Measurements from ENCODE around the gene IL12RB1.
"Not testable (repeated sequence)": the region's sequence is repeated elsewhere in the genome, so short reads cannot be mapped to it uniquely, and the experiment has no call there.

IL12RB1 gene

GRCh38 chr19:18110609-18111232 lies 24.0 kb upstream of the IL12RB1 start:
- Histone ChIP-seq H3K36me3 (ENCODE audit: insufficient read depth, low read length) (no peaks in the 10 kb centered on the region), H3K9me3 (ENCODE audit: insufficient read depth, low read depth, low read length) (no peaks in the 10 kb centered on the region), H3K9ac (ENCODE audit: low read depth, low read length) (no peak overlapping the region), H3K27me3 (ENCODE audit: insufficient read depth, low read length) (peaks cover 18% of the 10 kb centered on the region), H3K4me1 (ENCODE audit: insufficient read depth, low read length) (no peaks in the 10 kb centered on the region), H3K27ac (ENCODE audit: low read depth, low read length) (no peak overlapping the region), H3K4me3 (ENCODE audit: low read length) (peak overlapping the region; percentile 77)
- 42% methylated on average over 22 of the region's 22 CpGs for WGBS

DNA sequence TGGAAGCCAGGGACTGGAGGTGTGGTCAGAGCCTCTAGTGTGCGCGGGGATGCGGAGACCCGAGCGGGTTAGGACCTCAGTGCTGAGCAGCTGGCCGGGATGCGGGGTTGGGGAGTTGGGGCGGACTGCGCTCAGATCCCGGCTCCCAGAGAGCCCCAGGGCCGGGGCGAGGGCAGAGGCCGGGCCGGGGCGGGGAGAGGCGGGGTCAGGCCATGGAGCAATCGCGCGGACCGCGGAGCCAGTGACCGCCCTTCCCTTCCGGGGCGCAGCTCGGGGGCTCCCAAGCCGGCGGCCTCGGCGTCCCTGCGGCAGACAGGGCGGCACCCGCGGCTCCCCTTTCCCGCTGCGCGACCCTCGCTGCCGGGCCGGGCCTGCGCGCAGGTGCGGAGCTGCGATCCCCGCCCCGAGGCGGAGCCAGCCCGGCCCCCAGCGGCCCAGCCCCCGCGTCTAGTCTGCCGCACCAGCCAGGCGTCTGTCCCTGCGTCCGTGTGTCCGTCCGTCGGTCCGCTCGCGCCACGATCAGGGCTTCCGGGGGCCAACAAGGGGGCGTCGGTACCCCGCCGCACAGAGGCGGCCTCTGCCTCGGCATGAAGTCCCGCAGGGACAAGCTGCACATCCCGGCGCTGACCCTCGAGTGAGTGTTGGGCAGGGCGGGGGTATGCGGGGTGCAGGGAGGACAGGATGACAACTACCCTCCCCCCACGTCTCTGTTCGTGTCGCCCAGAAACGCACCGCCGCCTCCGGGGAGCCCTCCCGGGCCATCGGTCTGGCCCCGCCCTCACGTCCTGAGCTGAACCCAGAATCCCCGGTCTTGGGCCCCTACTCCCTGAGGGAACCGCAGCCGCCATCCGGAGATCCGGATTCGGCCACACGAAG lies 23.2 kb upstream of the IL12RB1 start:
- Histone ChIP-seq H3K9me3 (ENCODE audit: insufficient read depth, low read depth, low read length) (no peaks in the 10 kb centered on the region), H3K4me1 (ENCODE audit: insufficient read depth, low read length) (no peaks in the 10 kb centered on the region), H3K36me3 (ENCODE audit: insufficient read depth, low read length) (no peaks in the 10 kb centered on the region), H3K9ac (ENCODE audit: low read depth, low read length) (peak overlapping the region; percentile 40; the same call in 1 of the 2 replicates), H3K4me3 (ENCODE audit: low read length) (peak overlapping the region; percentile 77), H3K27ac (ENCODE audit: low read depth, low read length) (no peak overlapping the region), H3K27me3 (ENCODE audit: insufficient read depth, low read length) (peaks cover 18% of the 10 kb centered on the region)
- WGBS = 2% methylated on average over 92 of the region's 92 CpGs

DNA sequence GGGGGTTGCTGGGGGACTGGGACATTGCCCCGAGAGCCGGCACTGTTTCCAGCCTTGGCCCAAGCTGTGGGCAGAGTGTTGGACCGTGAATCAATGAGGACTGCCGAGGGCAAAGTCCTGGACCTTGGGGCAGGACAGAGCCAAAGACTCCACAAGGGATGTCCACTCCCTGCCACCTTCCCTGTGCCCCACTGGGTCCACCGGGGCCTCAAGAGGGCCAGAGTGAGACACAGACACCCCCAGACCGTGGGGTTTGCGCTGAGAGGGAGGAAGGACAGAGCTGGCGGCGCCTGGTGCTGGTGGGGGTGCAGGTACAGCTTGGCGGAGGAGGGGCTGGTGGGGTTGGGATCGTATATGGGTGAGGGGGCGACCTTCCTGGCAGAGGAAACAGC lies 22.6 kb upstream of the IL12RB1 start:
- H3K9ac ChIP-seq (ENCODE audit: low read depth, low read length) = no peak overlapping the region
- no peaks in the 10 kb centered on the region for H3K4me1 ChIP-seq (ENCODE audit: insufficient read depth, low read length)
- H3K27ac ChIP-seq (ENCODE audit: low read depth, low read length) = no peak overlapping the region

GRCh38 chr19:18108897-18109296 lies 22.2 kb upstream of the IL12RB1 start:
- H3K27me3 ChIP-seq (ENCODE audit: insufficient read depth, low read length) = peaks cover 18% of the 10 kb centered on the region
- H3K27ac ChIP-seq (ENCODE audit: low read depth, low read length) = no peak overlapping the region
- no peak overlapping the region; the same call in 1 of the 2 replicates for H3K4me3 ChIP-seq (ENCODE audit: low read length)
- WGBS = 68% methylated on average over 2 of the region's 2 CpGs
- no peak overlapping the region for H3K9ac ChIP-seq (ENCODE audit: low read depth, low read length)
- H3K36me3 ChIP-seq (ENCODE audit: insufficient read depth, low read length) = no peaks in the 10 kb centered on the region
- no peaks in the 10 kb centered on the region for H3K4me1 ChIP-seq (ENCODE audit: insufficient read depth, low read length)
- H3K9me3 ChIP-seq (ENCODE audit: insufficient read depth, low read depth, low read length) = no peaks in the 10 kb centered on the region

More for the DNA sequence above, 22.6 kb upstream of the IL12RB1 start:
- Histone ChIP-seq H3K4me3 (ENCODE audit: low read length) (peak overlapping the region; percentile 77), H3K27me3 (ENCODE audit: insufficient read depth, low read length) (peaks cover 18% of the 10 kb centered on the region), H3K9me3 (ENCODE audit: insufficient read depth, low read depth, low read length) (no peaks in the 10 kb centered on the region), H3K36me3 (ENCODE audit: insufficient read depth, low read length) (no peaks in the 10 kb centered on the region)
- 37% methylated on average over 12 of the region's 12 CpGs for WGBS

GRCh38 chr19:18107235-18107634 lies 20.5 kb upstream of the IL12RB1 start:
- WGBS = 89% methylated on average over 9 of the region's 9 CpGs
- H3K36me3 ChIP-seq (ENCODE audit: insufficient read depth, low read length) = no peaks in the 10 kb centered on the region
- H3K4me3 ChIP-seq (ENCODE audit: low read length) = no peak overlapping the region
- H3K27me3 ChIP-seq (ENCODE audit: insufficient read depth, low read length) = peaks cover 18% of the 10 kb centered on the region
- no peak overlapping the region for H3K27ac ChIP-seq (ENCODE audit: low read depth, low read length)
- H3K4me1 ChIP-seq (ENCODE audit: insufficient read depth, low read length) = no peaks in the 10 kb centered on the region
- H3K9ac ChIP-seq (ENCODE audit: low read depth, low read length) = no peak overlapping the region
- no peaks in the 10 kb centered on the region for H3K9me3 ChIP-seq (ENCODE audit: insufficient read depth, low read depth, low read length)

GRCh38 chr19:18105259-18105658 lies 18.5 kb upstream of the IL12RB1 start:
- 76% methylated on average over 7 of the region's 7 CpGs for WGBS
- not testable (repeated sequence) for H3K9me3 ChIP-seq (ENCODE audit: insufficient read depth, low read depth, low read length); H3K4me3 ChIP-seq (ENCODE audit: low read length); H3K36me3 ChIP-seq (ENCODE audit: insufficient read depth, low read length); H3K27ac ChIP-seq (ENCODE audit: low read depth, low read length); H3K4me1 ChIP-seq (ENCODE audit: insufficient read depth, low read length); H3K9ac ChIP-seq (ENCODE audit: low read depth, low read length)
- H3K27me3 ChIP-seq (ENCODE audit: insufficient read depth, low read length) = peaks cover 15% of the 10 kb centered on the region

- H3K4me3 ChIP-seq (ENCODE audit: low read length) = peak overlapping the region; percentile 67
- no peaks in the 10 kb centered on the region for H3K9me3 ChIP-seq (ENCODE audit: insufficient read depth, low read depth, low read length)
- H3K36me3 ChIP-seq (ENCODE audit: insufficient read depth, low read length) = no peaks in the 10 kb centered on the region
- peak overlapping the region; percentile 20; the same call in 1 of the 2 replicates for H3K27ac ChIP-seq (ENCODE audit: low read depth, low read length)
- peaks cover 3% of the 10 kb centered on the region; the same call in 1 of the 2 replicates for H3K4me1 ChIP-seq (ENCODE audit: insufficient read depth, low read length)
- 68% methylated on average over 5 of the region's 5 CpGs for WGBS
- peak overlapping the region; percentile 20; the same call in 1 of the 2 replicates for H3K9ac ChIP-seq (ENCODE audit: low read depth, low read length)
- peaks cover 15% of the 10 kb centered on the region for H3K27me3 ChIP-seq (ENCODE audit: insufficient read depth, low read length)
Observed at GRCh38 chr19:18104793-18105131, 18.0 kb upstream of the IL12RB1 start.

- Histone ChIP-seq H3K27ac (ENCODE audit: low read depth, low read length) (no peak overlapping the region), H3K4me3 (ENCODE audit: low read length) (no peak overlapping the region), H3K36me3 (ENCODE audit: insufficient read depth, low read length) (no peaks in the 10 kb centered on the region), H3K4me1 (ENCODE audit: insufficient read depth, low read length) (peaks cover 5% of the 10 kb centered on the region), H3K27me3 (ENCODE audit: insufficient read depth, low read length) (peaks cover 17% of the 10 kb centered on the region), H3K9ac (ENCODE audit: low read depth, low read length) (no peak overlapping the region), H3K9me3 (ENCODE audit: insufficient read depth, low read depth, low read length) (no peaks in the 10 kb centered on the region)
- WGBS = 89% methylated on average over 15 of the region's 15 CpGs
Observed at GRCh38 chr19:18102916-18103542, 16.3 kb upstream of the IL12RB1 start.

DNA sequence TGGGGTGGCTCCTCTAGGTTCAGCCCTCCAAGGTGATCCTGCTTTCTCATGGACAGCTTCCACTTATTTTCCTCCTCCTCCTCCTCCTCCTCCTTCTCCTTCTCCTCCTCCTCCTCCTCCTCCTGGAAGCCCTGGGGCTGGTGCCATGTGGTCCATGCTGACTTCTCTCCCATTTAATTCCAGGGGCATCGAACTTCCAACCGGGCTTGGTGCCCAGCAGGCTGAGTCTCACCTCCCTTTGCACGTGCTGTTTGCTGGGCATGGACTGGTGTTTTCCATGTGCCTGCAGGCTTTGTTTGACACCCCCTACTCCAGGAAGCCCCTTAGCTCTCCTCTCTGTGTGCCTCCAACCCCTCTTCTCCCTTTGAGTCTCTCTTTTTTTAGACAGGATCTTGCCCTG lies 14.5 kb upstream of the IL12RB1 start:
- Histone ChIP-seq H3K9ac (ENCODE audit: low read depth, low read length) (no peak overlapping the region), H3K36me3 (ENCODE audit: insufficient read depth, low read length) (no peaks in the 10 kb centered on the region), H3K4me1 (ENCODE audit: insufficient read depth, low read length) (peaks cover 8% of the 10 kb centered on the region), H3K4me3 (ENCODE audit: low read length) (no peak overlapping the region), H3K27me3 (ENCODE audit: insufficient read depth, low read length) (peaks cover 20% of the 10 kb centered on the region), H3K27ac (ENCODE audit: low read depth, low read length) (no peak overlapping the region), H3K9me3 (ENCODE audit: insufficient read depth, low read depth, low read length) (no peaks in the 10 kb centered on the region)
- WGBS = 86% methylated on average over 3 of the region's 3 CpGs

GRCh38 chr19:18100710-18101109 lies 14.0 kb upstream of the IL12RB1 start:
- peaks cover 8% of the 10 kb centered on the region for H3K4me1 ChIP-seq (ENCODE audit: insufficient read depth, low read length)
- no peaks in the 10 kb centered on the region for H3K36me3 ChIP-seq (ENCODE audit: insufficient read depth, low read length)
- H3K9ac ChIP-seq (ENCODE audit: low read depth, low read length) = no peak overlapping the region
- no peaks in the 10 kb centered on the region for H3K9me3 ChIP-seq (ENCODE audit: insufficient read depth, low read depth, low read length)
- H3K27me3 ChIP-seq (ENCODE audit: insufficient read depth, low read length) = peaks cover 20% of the 10 kb centered on the region
- peak overlapping the region; percentile 41 for H3K4me3 ChIP-seq (ENCODE audit: low read length)
- 30% methylated on average over 18 of the region's 18 CpGs for WGBS
- H3K27ac ChIP-seq (ENCODE audit: low read depth, low read length) = no peak overlapping the region

DNA sequence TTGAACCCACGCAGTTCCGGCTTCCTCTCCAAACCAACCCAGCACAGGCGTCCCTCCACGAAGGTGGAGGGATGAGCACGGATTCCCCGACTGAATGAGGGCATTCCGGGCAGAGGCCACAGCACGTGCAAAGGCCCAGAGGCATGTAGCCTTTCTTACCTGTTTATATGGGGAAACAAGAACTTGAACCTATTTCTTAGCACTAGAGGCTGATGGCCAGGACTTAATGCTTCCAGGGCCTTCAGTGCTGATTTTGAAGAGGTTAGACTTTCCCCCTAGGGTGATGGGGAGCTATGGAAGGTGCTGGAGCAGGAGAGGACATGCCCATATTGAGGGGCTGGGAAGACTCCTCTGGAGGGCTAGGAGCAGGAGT lies 12.9 kb upstream of the IL12RB1 start:
- WGBS = 82% methylated on average over 8 of the region's 8 CpGs
- Histone ChIP-seq H3K27me3 (ENCODE audit: insufficient read depth, low read length) (peaks cover 20% of the 10 kb centered on the region), H3K4me1 (ENCODE audit: insufficient read depth, low read length) (peaks cover 8% of the 10 kb centered on the region), H3K27ac (ENCODE audit: low read depth, low read length) (no peak overlapping the region), H3K9me3 (ENCODE audit: insufficient read depth, low read depth, low read length) (no peaks in the 10 kb centered on the region), H3K36me3 (ENCODE audit: insufficient read depth, low read length) (no peaks in the 10 kb centered on the region), H3K4me3 (ENCODE audit: low read length) (no peak overlapping the region), H3K9ac (ENCODE audit: low read depth, low read length) (no peak overlapping the region)

All from HUES64 (cell line).